Posterior cingulate gyrus (tissue), 11 donors: ENCODE data around the gene ADGRA1.

Source experiments
- DNase-seq, 10 donors: peaks; one replicate each; pipeline versions ENCODE4 v3.0.0 to v3.0.0-alpha.2; 2020 to 2021; ENCODE audit warnings: mixed read lengths in 3 of 10
- intact Hi-C: fragments of 100-400 bp; cut with DNase I; formaldehyde crosslinking; loops from one replicate; pipeline ENCODE4 v1.15.1; 2023

The ADGRA1 gene

GRCh38 chr10:133072196-133072595 is 15.5 kb upstream of the ADGRA1 start:
- peak in 1 of 10 donors; percentile 83 for DNase-seq
- intact Hi-C loops, result no loop called here

GRCh38 chr10:133072720-133073390 is 14.9 kb upstream of the ADGRA1 start:
- intact Hi-C loops, result no loop called here
- peak in 4 of 10 donors; percentile 42 to 93 (median 74) for DNase-seq

- DNase-seq, result no peak
- intact Hi-C loops, result no loop called here
Observed at GRCh38 chr10:133075346-133076137, 12.2 kb upstream of the ADGRA1 start.

- intact Hi-C loops, result no loop called here
- DNase-seq, result no peak
Observed at GRCh38 chr10:133076274-133077038, 11.3 kb upstream of the ADGRA1 start.

- no peak for DNase-seq
Observed at GRCh38 chr10:133079836-133080682, 7.7 kb upstream of the ADGRA1 start.

GRCh38 chr10:133080683-133081040 is 7.1 kb upstream of the ADGRA1 start:
- intact Hi-C loops, result loop anchor here (10.0 kb wide), 1 partner anchor 136 kb away; the partner anchor contains the start of gene CFAP46
- DNase-seq, result no peak

More at GRCh38 chr10:133079836-133080682, 7.7 kb upstream of the ADGRA1 start:
- intact Hi-C loops, result loop anchor here (10.0 kb wide), 1 partner anchor 135 kb away; the partner anchor contains the start of gene CFAP46

- intact Hi-C loops, result loop anchor here (10.0 kb wide), 1 partner anchor 137 kb away; the partner anchor contains the start of gene CFAP46
- DNase-seq, result no peak
Observed at GRCh38 chr10:133081636-133082035, 6.1 kb upstream of the ADGRA1 start.

- intact Hi-C loops, result loop anchor here (10.0 kb wide), 1 partner anchor 138 kb away; the partner anchor contains the start of gene CFAP46
- peak in 3 of 10 donors; percentile 58 to 63 (median 61) for DNase-seq
Observed at GRCh38 chr10:133082685-133083421, 4.9 kb upstream of the ADGRA1 start.

GRCh38 chr10:133083422-133084100 is 4.2 kb upstream of the ADGRA1 start:
- intact Hi-C loops, result loop anchor here (10.0 kb wide), 1 partner anchor 139 kb away; the partner anchor contains the start of gene CFAP46
- no peak for DNase-seq

- DNase-seq, result no peak
- intact Hi-C loops, result loop anchor here (10.0 kb wide), 1 partner anchor 140 kb away; the partner anchor contains the start of gene CFAP46
Observed at GRCh38 chr10:133084491-133084890, 3.2 kb upstream of the ADGRA1 start.

GRCh38 chr10:133085251-133086125 is 2.2 kb upstream of the ADGRA1 start:
- intact Hi-C loops, result loop anchor here (10.0 kb wide), 1 partner anchor 141 kb away; the partner anchor contains the start of gene CFAP46
- no peak for DNase-seq

GRCh38 chr10:133086247-133086646 is 1.5 kb upstream of the ADGRA1 start:
- intact Hi-C loops, result loop anchor here (10.0 kb wide), 1 partner anchor 141 kb away; the partner anchor contains the start of gene CFAP46
- no peak for DNase-seq

GRCh38 chr10:133087045-133087678 is 562 bp upstream of the ADGRA1 start:
- intact Hi-C loops, result loop anchor here (10.0 kb wide), 1 partner anchor 142 kb away; the partner anchor contains the start of gene CFAP46
- DNase-seq, result no peak

GRCh38 chr10:133088179-133088955 is 643 bp downstream of the ADGRA1 start:
- DNase-seq, result no peak
- intact Hi-C loops, result loop anchor here (10.0 kb wide), 1 partner anchor 144 kb away; the partner anchor contains the start of gene CFAP46

- intact Hi-C loops, result loop anchor here (10.0 kb wide), 1 partner anchor 144 kb away; the partner anchor contains the start of gene CFAP46
Observed at GRCh38 chr10:133088956-133089800, 1.5 kb downstream of the ADGRA1 start.

More at GRCh38 chr10:133088956-133089800, 1.5 kb downstream of the ADGRA1 start:
- DNase-seq, result peak; percentile 78 to 98 (median 86)
